ENCODE data around the gene TFIP11.

Gene TFIP11

DNA sequence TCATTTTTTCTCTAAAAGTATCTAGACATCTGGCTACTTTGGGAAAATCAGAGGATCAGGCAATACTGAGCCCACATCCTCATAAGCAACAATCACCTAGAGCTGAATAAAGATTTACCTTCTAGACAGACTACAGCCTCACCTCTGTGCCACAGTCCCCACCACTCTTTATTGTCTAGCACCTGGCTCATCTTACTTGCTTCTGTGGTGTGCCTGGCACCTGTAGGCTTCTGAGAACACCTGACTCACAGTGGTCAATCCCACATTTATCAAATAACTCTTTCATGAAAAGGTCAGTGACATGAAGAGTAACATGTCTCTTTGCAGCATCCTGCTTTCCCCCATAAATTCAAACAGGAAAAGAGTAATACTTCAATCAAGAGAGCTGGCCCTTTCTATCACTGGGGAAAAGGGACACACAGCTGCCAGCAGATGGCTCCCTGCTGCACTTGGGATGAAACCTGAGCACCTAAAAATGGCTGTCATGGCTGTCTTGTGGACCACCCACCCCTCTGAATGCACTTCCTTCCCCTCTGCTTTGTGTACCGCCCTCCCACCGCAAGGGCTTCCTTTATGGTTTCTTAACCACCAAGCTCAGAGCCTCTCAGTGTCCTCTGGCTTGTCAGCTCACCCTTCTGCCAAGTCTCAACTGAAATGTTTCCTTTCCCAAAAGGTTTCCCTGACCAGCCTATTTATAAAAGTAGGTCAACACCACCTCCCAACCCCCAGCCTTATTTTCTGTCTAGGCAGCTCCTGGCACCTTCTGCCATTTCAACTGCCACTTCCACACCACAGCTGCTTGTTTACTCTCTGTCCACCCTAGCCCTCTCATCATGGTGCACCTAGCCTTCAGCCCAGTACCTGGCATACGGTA, 9.3 kb downstream of the TFIP11 start:
- peak; percentile 90 for DNase-seq

DNA sequence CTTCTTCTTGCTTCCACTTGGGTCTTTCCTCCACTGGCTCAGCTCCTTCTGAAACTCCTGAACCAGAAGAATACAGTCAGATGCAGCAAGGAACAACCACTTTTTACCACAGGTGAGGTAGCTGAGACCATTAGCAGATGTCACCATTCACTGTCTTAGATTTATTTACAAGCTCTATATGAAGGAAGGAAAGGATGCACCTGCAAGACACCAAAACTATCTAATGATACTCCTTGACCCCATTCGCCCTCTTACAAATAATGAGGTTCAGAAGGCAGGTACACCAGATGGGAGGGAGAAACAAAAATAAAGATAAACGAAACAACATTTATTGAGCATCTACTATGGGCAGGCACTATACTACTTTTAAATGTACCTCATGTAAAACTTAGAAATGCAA, 10.3 kb downstream of the TFIP11 start:
- no peak for DNase-seq

DNA sequence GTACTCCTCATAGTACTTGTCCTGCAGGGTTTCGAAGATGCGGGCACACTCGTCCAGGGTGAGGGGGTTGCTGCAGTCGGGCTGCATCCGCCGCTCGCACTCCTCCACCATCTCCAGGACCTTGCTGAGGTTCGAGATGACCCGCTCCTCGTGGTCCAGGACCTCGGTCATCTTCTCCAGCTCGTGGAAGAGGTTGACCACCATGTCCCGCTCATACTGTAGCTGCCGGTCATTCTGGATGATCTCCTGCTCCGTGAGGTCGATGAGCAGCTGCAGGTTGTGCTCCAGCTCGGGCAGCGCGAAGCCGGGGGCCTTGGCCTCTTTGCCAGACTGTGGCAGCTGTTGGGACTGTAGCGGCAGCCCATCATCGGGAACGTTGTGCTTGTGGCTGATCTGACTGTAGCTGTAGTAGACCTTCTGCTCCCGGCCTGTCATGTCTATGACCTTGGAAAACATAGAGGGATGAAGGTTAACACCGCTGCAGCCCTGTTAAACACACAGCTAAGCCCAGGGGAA, 13.0 kb downstream of the TFIP11 start:
- no peak for DNase-seq

- no peak for DNase-seq
Observed at GRCh38 chr22:26496456-26496855, 15.8 kb downstream of the TFIP11 start.

- no peak for DNase-seq
Observed at GRCh38 chr22:26494506-26494905, 17.8 kb downstream of the TFIP11 start.

DNA sequence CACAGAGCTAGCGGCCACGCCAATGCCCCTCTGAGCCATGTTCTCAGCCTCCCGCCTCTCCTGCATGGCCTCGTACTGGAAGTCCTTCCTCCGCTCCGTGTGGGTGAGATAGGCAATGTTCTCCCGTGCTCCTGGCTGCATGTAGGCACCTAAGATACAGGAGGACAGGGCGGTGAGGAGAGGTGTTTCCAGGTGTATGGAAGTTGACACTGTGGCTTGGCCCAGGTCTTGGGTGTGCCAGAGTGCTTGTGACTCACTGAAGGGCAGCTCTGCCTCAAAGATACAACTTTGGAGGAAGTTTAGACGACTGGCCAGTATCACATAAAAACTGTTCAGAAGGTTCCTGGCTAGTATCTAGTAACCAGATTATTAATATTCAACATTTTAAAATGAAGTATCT, 20.1 kb downstream of the TFIP11 start:
- no peak for DNase-seq

GRCh38 chr22:26489447-26490036, 22.7 kb downstream of the TFIP11 start:
- DNase-seq: no peak

DNA sequence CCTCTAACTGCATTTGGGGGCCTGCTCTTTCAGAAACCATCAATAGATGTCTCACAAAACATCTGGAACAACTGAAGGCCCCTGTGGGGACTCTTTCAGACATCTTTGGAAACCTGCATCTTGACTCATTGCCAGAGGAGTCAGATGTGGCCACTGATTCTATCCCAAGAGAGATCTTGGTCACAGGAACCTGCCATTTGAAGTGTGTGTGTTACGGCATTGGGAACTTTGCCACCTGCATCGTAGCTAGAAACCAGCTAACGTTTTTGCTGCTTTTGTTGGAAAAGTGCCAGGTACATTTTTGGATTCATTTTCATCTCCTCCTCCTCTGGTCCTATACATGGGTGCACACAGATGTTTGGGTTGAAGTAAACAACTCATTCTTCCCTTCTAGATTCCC, 24.3 kb downstream of the TFIP11 start:
- no peak for DNase-seq

DNA sequence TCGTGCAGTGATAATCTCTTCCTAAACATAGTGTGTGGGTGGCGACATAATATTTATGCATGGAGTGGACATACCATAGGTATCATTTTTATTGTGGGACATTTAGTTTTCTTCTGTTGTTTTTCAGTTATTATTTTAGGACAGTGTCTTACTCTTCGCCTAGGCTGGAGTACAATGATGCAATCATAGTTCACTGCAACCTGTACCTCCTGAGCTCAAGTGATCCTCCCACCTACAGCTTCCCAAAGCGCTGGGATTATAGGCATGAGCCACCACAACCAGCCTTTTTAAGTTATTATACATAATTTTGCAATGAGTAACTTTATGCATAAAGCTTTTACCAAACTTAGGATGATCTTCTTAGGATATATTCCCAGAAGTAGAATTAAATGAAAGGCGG, 25.9 kb downstream of the TFIP11 start:
- no peak for DNase-seq

DNA sequence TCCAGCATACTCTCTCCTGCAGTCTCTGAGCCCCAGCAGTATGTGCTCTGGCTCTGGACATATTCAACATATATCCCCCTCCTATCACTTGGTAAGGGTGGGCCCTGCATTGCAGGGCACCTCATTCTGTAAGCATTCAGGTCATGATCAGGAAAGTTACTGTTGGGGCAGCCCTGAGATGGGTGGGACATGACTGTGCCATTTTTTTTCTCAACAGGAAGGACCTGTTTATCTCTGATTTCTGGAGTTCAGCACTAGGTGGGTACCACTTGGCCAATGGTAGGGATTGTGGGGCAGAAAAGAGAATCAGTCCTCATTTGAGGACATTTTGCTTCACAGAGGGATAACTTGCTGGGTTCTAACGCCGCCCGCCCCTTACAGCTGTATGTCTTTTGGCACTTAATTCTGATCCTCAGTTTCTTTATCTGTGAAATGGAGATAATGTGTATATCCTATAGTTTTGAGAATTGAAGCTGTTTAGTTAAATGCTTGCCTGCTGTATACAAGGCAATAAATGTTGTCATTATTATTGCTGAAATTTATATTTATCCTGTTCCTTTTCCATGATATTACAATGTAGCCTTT, 26.4 kb downstream of the TFIP11 start:
- DNase-seq: no peak

DNA sequence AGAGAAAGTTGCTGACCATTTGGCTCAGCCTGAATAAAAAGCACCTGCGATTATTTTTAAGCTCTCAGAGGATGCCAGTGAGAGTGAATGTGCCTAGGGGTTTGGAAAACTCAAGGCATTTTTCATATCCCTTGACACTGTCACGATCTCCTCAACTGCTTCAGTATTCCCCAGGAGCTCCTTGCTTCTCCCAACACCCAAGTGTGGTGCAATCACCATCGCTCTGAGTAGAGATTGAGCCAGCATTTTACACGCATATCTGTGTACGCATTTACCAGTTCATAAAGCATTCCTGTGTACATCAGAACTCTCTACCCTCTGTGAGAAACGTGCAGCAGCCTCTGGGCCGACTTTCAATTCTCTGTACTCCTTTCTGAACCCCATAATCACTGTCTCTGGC, 27.3 kb downstream of the TFIP11 start:
- DNase-seq: no peak

DNA sequence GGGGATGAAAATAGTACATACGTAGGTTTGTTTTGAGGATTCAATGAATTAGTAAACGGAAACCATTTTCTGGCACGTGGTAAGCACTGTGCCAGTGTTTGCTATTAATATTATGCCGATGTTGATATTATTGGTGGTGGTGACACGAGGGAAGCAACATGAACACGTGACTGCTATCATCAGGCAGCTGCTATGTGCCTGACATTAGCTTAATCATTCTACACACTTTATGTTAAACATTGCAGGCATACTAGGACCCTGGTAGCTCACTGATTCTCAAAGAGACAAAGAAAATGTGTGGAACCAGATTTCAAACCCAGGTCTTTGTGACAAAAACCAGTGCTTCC, 27.9 kb downstream of the TFIP11 start:
- no peak for DNase-seq

- DNase-seq: peak; percentile 78
Observed at GRCh38 chr22:26483439-26484359, 28.6 kb downstream of the TFIP11 start, which contains the start of the genes HPS4 and SRRD. Gene HPS4, minus strand, starts transcription at chr22:26483783. Its CDS starts 2,021 bp downstream, at chr22:26481762. Gene SRRD, plus strand, starts transcription at chr22:26483877. Its CDS starts 14 bp downstream, at chr22:26483891.

GRCh38 chr22:26483043-26483438, 29.2 kb downstream of the TFIP11 start:
- DNase-seq: no peak

GRCh38 chr22:26482161-26482560, 30.1 kb downstream of the TFIP11 start:
- peak; percentile 57 for DNase-seq

- DNase-seq: peak; percentile 91
Observed at GRCh38 chr22:26481694-26482093, 30.6 kb downstream of the TFIP11 start.

GRCh38 chr22:26481112-26481693, 31.1 kb downstream of the TFIP11 start:
- peak; percentile 52 for DNase-seq

DNA sequence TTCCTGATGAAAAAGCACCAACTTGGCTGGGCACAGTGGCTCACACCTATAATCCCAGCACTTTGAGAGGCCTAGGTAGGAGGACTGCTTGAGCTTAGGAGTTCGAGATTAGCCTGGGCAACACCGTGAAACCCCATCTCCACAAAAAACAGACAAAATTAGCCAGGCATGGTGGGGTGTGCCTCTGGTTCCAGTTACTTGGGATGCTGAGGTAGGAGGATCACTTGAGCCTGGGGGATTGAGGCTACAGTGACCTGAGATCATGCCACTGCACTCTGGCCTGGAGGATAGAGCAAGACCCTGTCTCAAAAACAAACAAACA, 31.7 kb downstream of the TFIP11 start:
- no peak for DNase-seq

DNA sequence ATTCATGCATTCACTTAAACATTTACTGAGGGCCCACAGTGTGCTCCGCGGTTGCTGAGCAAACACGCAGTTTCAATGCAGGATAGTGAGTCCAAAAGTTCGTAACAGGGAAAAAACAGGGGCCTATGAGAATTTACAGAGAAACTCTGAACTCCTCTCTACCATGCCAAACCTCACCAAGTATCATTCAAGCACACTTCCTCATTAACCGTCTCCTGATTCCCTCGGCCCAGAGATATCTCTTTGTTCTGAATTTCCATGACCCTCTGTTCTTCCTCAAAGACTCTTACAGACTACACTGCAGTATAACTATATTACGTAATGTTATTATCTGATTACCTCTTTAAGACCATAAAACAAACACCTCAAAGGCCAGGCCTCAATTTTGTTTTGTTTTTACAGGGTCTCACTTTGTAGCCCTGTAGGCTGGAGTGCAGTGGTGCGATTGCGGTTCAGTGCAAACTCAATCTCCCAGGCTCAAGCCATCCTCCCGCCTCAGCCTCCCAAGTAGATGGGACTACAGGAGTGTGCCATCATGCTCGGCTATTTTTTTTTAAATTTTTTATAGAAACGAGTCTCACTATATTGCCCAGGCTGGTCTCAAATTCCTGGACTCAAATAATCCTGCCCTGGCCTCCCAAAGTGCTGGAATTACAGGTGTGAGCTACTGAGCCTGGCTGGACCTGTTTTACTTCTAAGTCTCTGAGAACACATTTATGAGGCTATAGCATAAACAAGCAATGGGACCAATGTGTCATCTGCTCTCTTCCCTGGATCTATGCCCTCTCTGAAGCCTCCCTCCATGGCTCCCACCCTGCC, 32.3 kb downstream of the TFIP11 start:
- DNase-seq: peak; percentile 82

- DNase-seq: peak; percentile 58
Observed at GRCh38 chr22:26479043-26479791, 33.1 kb downstream of the TFIP11 start.

DNA sequence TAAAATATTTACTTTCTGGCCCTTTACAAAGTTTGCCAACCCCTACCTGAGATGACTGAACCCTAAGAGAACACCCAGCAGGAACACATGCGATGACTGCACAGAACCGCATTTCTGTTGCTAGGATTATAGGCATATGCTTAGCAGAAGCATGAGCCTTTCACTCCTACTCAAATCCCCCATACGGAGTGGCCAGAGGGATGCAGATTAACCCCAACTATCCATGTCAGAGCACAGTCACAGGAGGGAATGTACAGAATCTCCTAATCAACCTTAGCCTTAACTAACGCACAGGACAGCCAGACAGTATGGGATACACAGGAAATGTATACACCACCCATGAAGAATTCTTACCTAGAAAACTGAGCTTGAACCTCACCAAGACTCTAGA, 34.9 kb downstream of the TFIP11 start:
- no peak for DNase-seq
